Measurements from ENCODE around the gene ITGB2. TPM values are rescaled to one million over a fixed set of nuclear protein-coding genes. Genes with fewer than 3 reads are reported as not detected.

The ITGB2 gene
- 1,000 to 10,000 TPM in 1 of 2 donors, 100 to 1,000 TPM in 1; 448 to 1,246 TPM for total RNA-seq

GRCh38 chr21:44920694-44921604, at the start of gene ITGB2:
Gene ITGB2 (minus strand): TSS chr21:44920899. CDS start chr21:44910782, 10,117 bp downstream.
- Mint-ChIP-seq H3K27me3 (no peaks in the 10 kb centered on the region), H3K4me3 (peak within 1 kb of the TSS; percentile 98), H3K27ac (peak within 1 kb of the TSS; percentile 88 to 90), H3K4me1 (ENCODE audit: low read depth in 2 of 2) (peaks cover 72% of the 10 kb centered on the region in 2 donors), H3K36me3 (peaks cover 6% of the 10 kb centered on the region), H3K9me3 (no peaks in the 10 kb centered on the region)
- ATAC-seq (peak; percentile 83 to 87), DNase-seq (ENCODE audit: low spot score) (peak; percentile 92)

DNA sequence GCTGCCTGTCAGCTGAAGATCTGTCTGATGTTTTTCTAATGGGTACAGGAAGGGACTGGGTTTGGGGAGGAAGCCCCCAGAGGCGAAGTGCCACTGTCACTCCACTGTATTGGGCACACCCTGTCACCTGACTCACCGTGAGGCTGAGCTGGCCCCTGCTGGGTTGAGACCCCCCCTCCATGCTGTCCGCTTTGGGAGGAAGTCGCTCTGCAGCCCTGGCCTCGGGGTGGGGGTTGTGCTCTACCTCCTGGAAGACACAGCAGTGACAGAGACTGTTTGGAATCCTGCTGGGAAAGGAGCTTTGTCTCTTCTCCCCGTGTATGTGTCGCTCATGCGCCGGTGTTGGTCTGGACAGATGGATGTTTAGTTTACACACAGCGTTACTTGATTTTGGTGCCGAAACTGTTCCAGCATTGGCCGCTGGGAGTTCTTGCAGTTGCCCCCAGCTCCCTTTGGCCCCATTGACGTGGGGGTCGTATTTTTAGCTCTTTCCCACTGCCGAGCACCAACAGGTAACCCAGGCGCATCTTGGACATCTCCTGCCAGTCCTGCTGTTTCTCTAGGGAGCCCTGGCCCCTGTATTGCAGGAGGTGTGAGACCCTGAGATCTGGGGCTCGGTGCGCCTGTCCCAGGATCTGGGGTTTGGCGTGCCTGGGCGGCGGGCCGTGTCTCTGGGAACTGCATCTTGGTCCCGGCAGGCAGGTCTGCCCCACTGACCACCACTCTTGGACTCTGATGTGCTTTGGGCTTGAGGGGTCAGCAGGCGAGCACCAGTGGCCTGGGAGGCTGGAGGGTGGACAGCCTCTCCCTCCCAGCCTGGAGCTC, 49.4 kb upstream of the ITGB2 start:
- Mint-ChIP-seq H3K27me3 (no peaks in the 10 kb centered on the region), H3K27ac (peak overlapping the region; percentile 83 to 96), H3K9me3 (no peaks in the 10 kb centered on the region), H3K36me3 (no peaks in the 10 kb centered on the region), H3K4me1 (ENCODE audit: low read depth in 2 of 2) (peaks cover 22 to 39% of the 10 kb centered on the region in 2 donors), H3K4me3 (peak overlapping the region; percentile 74)
- ATAC-seq (peak in 1 of 2 donors; percentile 54), DNase-seq (ENCODE audit: low spot score) (peak; percentile 63)

DNA sequence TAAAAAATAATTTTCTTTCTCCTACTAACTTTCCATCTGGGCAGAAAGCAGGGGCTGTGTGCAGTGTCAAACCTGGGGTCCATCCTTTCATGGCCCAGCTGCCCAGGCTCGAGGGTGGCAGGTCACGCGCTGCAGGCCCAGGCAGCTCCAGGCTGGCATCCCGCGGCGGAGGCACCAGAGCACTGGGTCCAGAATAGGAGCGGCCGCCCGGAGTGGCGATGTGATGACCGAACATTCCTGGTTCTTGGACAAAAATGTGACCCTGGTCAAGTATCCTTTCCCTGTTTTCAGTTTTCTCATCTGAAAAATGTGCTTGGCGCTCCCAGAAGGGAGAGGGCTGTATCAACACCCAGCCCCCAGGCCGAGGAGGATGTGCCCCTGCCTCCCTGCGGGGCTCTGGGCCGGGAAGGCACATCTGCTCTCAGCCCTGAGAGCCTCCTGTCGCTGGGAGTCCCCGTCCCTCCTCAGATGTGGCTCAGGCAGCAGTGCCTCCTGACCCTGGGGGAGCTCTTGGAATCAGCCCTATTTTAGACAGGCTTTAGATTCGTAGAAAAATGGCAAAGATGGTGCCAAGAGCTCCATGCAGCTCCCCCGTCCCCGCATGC, 48.5 kb upstream of the ITGB2 start:
- H3K27ac Mint-ChIP-seq, result peak overlapping the region; percentile 83 to 96
- H3K4me1 Mint-ChIP-seq (ENCODE audit: low read depth in 2 of 2), result peaks cover 32 to 47% of the 10 kb centered on the region in 2 donors

GRCh38 chr21:44967082-44968047, 46.7 kb upstream of the ITGB2 start:
- H3K4me1 Mint-ChIP-seq (ENCODE audit: low read depth in 2 of 2), result peaks cover 41 to 45% of the 10 kb centered on the region in 2 donors
- peak overlapping the region; percentile 56 for H3K4me3 Mint-ChIP-seq
- H3K9me3 Mint-ChIP-seq, result no peaks in the 10 kb centered on the region
- DNase-seq (ENCODE audit: low spot score) (peak; percentile 63), ATAC-seq (peak in 1 of 2 donors; percentile 4)
- peak overlapping the region; percentile 83 to 96 for H3K27ac Mint-ChIP-seq
- peaks cover 10% of the 10 kb centered on the region for H3K36me3 Mint-ChIP-seq
- H3K27me3 Mint-ChIP-seq, result no peaks in the 10 kb centered on the region

More for the DNA sequence above, 48.5 kb upstream of the ITGB2 start:
- no peaks in the 10 kb centered on the region for H3K9me3 Mint-ChIP-seq
- H3K27me3 Mint-ChIP-seq, result no peaks in the 10 kb centered on the region
- peak; percentile 57 for DNase-seq (ENCODE audit: low spot score)
- H3K36me3 Mint-ChIP-seq, result no peaks in the 10 kb centered on the region
- peak overlapping the region; percentile 74 for H3K4me3 Mint-ChIP-seq
- no peak for ATAC-seq

DNA sequence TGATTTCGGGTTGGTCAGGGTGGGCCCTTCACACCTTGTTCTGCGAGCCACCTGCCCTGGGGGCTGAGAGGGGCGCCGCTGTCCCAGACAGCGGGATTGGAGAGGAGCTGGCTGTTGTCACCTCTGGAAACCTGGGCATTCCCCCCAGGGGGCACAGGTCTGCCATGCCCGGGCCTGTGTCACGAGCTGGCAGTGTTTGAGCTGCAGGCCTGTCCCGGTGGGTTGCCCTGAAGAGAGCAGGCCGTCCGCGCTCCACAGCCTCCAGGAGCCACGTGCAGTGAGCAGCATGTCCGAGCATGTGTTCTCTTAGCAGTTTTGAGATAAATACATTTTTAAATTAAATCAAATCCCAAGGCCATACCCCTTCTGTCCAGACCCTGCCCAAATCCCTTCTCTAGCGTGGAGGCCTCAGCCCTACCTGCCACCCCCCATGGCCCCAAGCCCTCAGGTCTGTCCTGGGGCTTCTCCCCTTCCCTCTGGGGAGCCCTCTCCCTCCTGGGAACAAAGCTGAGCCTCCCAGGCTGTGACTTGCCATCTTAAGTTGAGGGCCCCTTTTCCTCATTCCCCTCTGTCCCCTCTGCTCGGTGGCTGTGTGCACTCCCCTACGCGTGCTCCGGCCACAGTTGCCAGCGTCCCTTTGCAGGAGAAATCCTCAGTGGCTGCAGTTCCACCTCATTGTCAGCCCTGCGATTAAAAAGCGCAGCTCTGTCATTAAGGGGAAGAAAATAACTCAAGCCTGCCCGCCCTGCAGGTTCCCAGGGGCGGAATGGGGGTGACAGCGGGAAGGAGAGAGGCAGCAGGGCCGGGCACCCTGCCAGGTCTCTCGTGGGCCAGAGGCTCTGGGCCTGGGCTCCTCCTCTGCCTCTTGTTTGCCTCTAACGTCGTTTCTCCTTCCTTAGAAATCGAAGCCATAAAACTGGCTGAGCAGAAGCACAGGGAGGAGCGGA, 45.7 kb upstream of the ITGB2 start:
- Mint-ChIP-seq H3K4me3 (peak overlapping the region; percentile 58), H3K4me1 (ENCODE audit: low read depth in 2 of 2) (peaks cover 41 to 45% of the 10 kb centered on the region in 2 donors), H3K27ac (peak overlapping the region; percentile 26 to 44)

GRCh38 chr21:44965251-44966022, 44.7 kb upstream of the ITGB2 start:
- Mint-ChIP-seq H3K27ac (peak overlapping the region; percentile 14 to 62), H3K4me3 (peak overlapping the region; percentile 57), H3K4me1 (ENCODE audit: low read depth in 2 of 2) (peaks cover 41 to 45% of the 10 kb centered on the region in 2 donors), H3K9me3 (no peaks in the 10 kb centered on the region), H3K36me3 (peaks cover 18% of the 10 kb centered on the region), H3K27me3 (no peaks in the 10 kb centered on the region)
- ATAC-seq (peak; percentile 62 to 66), DNase-seq (ENCODE audit: low spot score) (peak; percentile 81)

More for the DNA sequence above, 45.7 kb upstream of the ITGB2 start:
- Mint-ChIP-seq H3K36me3 (peaks cover 12% of the 10 kb centered on the region), H3K27me3 (no peaks in the 10 kb centered on the region), H3K9me3 (no peaks in the 10 kb centered on the region)
- ATAC-seq (no peak), DNase-seq (ENCODE audit: low spot score) (peak; percentile 55)

- ATAC-seq (no peak), DNase-seq (ENCODE audit: low spot score) (peak; percentile 40)
- no peaks in the 10 kb centered on the region for H3K9me3 Mint-ChIP-seq
- H3K4me1 Mint-ChIP-seq (ENCODE audit: low read depth in 2 of 2), result peaks cover 32 to 36% of the 10 kb centered on the region in 2 donors
- H3K27me3 Mint-ChIP-seq, result no peaks in the 10 kb centered on the region
- peak overlapping the region in 1 of 2 donors; percentile 62 for H3K27ac Mint-ChIP-seq
- peaks cover 18% of the 10 kb centered on the region for H3K36me3 Mint-ChIP-seq
- no peak overlapping the region for H3K4me3 Mint-ChIP-seq
Observed at GRCh38 chr21:44964381-44964780, 43.7 kb upstream of the ITGB2 start.

DNA sequence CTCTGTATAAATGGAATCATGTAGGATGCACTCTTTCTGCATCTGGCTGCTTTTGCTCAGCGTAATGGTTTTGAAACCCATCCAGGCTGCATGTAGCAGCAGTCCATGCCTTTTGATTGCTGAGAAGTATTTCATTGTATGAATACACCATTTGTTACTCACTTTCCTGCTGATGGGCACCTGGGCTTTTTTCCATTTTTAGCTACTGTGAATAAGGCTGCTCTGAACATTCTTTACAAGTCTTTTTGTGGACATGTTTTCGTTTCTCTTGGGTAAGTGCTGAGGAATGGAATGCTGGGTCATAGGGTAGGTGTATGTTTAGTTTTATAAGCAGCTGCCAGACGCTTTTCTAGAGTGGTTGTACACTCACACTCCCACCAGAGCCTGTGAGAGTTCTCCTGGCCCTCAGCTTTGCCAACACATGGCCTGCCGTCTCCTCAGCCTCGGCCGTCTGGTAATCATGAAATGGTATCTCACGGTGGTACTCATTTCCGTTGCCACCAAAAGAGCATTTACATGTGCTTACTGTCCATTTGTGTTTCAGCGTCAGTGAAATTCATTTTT, 41.8 kb upstream of the ITGB2 start:
- Mint-ChIP-seq H3K4me1 (ENCODE audit: low read depth in 2 of 2) (peaks cover 28 to 31% of the 10 kb centered on the region in 2 donors), H3K9me3 (no peaks in the 10 kb centered on the region), H3K4me3 (no peak overlapping the region), H3K36me3 (peaks cover 18% of the 10 kb centered on the region), H3K27me3 (no peaks in the 10 kb centered on the region), H3K27ac (no peak overlapping the region)
- DNase-seq (ENCODE audit: low spot score), result peak; percentile 40
- no peak for ATAC-seq

DNA sequence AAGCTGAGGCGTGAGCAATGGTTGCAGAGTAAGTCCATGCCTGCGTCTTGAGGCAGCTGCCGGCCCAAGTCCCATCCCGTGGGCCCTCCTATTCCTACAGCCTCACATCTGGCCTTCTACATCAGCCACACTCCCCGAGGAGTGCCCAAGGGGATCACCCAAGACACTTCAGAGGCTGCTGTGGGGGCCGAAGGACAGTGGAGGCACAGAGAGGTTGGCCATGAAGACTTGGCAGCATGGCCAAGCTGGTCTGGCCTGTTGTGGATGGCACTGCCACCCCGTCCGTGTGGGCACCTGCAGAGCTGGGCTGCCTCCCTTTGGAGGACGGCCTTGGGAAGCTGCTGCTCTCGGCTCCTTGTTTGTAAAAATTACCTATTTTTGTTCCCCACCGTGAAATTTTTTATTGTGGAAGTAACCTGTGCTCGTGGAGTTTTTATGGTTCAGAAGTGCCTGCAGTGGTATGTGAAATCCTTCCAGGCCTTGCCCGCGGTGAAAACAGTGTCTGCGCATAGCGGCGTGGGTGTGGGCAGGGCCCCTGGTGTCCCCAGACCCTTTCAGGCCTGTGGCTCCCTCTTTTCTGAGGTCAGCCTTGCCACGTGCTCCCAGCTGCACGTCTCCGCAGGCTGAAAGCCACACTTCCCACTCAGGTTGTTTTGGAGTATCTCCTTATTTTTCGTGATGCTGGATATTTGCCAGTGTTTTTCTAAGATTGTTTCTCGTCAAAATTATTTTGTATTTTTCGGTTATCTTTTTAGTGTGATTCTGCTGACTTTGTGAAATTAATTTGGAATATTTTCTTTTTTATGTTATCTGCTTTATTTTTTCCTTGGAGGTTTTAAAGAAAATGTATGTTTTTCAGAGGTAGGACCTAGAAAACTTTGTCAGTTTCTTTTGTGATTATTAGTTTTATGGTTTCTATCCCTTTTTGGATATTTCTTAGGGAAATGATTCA, 39.7 kb upstream of the ITGB2 start:
- H3K36me3 Mint-ChIP-seq, result peaks cover 18% of the 10 kb centered on the region
- no peaks in the 10 kb centered on the region for H3K27me3 Mint-ChIP-seq
- H3K4me3 Mint-ChIP-seq, result no peak overlapping the region
- peak; percentile 52 for DNase-seq (ENCODE audit: low spot score)
- H3K4me1 Mint-ChIP-seq (ENCODE audit: low read depth in 2 of 2), result peaks cover 21 to 24% of the 10 kb centered on the region in 2 donors
- no peak for ATAC-seq
- no peak overlapping the region for H3K27ac Mint-ChIP-seq
- H3K9me3 Mint-ChIP-seq, result no peaks in the 10 kb centered on the region

GRCh38 chr21:44959376-44960091, 38.8 kb upstream of the ITGB2 start:
- no peaks in the 10 kb centered on the region for H3K27me3 Mint-ChIP-seq
- peaks cover 18% of the 10 kb centered on the region for H3K36me3 Mint-ChIP-seq
- no peak for ATAC-seq

More at GRCh38 chr21:44959376-44960091, 38.8 kb upstream of the ITGB2 start:
- peak; percentile 53 for DNase-seq (ENCODE audit: low spot score)
- H3K4me3 Mint-ChIP-seq, result no peak overlapping the region
- H3K4me1 Mint-ChIP-seq (ENCODE audit: low read depth in 2 of 2), result peaks cover 12 to 15% of the 10 kb centered on the region in 2 donors
- H3K27ac Mint-ChIP-seq, result no peak overlapping the region
- H3K9me3 Mint-ChIP-seq, result no peaks in the 10 kb centered on the region
